ENCODE measurements around the gene TTLL9.
"Not testable (repeated sequence)": the region's sequence is repeated elsewhere in the genome, so short reads cannot be mapped to it uniquely, and the experiment has no call there.

Gene TTLL9

DNA sequence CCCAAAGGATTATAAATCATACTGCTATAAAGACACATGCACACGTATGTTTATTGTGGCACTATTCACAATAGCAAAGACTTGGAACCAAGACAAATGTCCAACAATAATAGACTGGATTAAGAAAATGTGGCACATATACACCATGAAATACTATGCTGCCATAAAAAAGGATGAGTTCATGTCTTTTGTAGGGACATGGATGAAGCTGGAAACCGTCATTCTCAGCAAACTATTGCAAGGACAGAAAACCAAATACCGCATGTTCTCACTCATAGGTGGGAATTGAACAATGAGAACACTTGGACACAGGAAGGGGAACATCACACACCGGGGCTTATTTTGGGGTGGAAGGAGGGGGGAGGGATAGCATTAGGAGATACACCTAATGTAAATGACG, 51.0 kb downstream of the TTLL9 start:
- DNase-seq = not testable (repeated sequence)

DNA sequence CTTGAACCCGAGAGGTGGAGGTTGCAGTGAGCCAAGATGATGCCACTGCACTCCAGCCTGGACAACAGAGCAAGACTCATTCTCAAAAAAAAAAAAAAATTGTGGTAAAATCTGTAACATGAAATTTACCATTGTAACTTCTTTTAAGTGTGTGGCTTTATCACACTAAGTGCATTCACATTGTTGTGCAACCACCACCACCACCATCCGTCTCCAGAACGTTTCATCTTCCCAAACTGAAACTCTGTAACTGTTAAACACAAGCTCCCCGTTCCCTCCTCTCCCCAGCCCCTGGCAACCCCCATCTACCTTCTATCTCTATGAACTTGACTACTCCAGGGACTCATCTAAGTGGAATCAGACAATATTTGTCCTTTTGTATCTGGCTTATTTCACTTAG, 51.7 kb downstream of the TTLL9 start:
- DNase-seq = no peak

DNA sequence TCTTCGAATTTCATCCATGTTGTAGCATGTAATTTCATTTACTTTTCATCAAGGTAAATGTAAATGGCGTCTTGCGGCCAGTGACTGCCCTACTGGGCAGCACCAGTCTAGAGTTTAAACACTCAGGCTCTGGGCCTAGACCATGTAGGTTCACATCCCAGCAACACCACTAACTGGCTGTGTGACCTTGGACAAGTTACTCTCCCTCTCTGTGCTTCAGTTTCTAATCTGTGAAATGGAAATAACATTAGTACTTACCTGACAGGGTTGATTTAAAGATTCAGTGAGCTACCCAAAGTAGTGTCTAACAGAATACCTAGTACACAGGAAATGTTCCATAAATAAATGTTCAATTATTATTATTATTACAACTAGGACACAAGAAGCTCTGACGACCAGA, 52.2 kb downstream of the TTLL9 start:
- no peak for DNase-seq

DNA sequence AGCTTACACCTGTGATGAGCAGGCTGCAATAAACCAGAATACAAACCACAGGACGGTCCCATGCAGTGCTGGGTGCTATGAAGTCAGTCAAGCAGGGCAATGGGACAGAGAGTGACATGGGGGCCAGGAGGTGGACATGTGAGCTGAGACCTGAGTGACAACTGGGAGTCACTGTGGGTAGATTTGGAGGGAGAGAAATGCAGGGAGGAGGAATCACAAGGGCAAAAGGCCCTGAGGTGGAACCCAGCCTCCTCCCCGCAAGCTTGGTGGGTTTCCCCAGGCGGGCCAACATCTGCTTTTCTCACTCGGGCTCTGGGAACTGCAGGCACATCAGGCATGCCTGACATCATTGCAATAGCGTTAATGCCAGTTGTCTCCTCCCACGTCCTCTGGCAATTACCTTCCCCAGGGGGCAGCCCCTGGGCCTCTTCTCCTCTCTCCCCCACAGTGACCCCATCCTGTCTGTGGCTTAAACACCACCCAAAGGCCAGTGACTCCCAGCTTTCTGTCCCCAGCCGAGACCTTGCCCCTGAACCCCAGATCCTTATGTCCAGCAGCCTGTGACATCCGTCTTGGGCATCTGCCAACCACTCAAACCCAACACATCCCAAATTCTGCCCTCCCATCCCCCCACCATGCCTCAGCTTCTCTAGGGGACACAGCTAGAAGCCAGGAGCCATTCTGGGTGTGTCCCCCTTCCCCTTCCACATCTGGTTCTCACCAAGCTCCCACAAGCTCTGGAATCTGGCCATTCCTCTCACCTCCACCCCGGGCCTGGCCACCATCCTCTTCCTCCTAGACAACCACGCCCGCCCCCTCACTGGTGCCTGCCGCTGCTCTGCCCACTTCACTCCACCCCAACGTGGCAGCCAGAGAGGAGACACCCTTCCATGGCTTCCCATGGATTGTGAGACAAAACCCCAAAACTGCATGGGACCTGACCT, 53.2 kb downstream of the TTLL9 start:
- DNase-seq = no peak

DNA sequence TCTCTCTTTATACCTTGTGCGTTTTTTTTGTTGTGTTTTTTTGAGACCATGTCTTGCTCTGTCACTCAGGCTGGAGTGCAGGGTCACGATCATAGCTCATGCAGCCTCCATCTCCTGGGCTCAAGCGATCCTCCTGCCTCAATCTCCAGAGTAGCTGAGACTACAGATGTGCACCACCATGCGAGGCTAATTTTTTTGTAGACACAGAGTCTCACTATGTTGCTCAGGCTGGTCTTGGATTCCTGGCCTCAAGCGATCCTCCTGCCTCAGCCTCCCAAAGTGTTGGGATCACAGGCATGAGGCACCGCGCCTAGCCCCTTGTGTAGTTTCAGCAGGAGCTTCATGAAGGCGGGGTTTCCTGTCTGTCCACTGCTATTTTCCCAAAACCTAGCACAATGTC, 54.1 kb downstream of the TTLL9 start:
- DNase-seq = no peak

DNA sequence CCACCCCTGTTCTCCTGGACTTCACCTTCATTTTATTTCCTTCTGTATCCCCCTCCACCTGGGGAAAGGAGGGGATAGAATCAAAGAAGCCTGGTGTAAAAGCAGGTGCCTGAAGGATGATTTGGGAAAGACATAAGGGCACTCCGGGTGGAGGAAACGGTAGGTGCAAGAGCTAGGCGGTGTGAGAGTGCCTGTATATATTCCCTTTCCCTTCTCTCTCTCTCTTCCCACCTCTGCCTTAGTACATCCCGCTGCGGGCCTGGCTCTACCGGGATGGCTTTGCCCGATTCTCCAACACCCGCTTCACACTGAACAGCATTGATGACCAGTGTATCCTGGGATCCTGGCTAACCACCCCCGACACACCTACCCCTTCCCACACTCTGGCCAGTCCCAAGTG, 55.2 kb downstream of the TTLL9 start:
- no peak for DNase-seq

DNA sequence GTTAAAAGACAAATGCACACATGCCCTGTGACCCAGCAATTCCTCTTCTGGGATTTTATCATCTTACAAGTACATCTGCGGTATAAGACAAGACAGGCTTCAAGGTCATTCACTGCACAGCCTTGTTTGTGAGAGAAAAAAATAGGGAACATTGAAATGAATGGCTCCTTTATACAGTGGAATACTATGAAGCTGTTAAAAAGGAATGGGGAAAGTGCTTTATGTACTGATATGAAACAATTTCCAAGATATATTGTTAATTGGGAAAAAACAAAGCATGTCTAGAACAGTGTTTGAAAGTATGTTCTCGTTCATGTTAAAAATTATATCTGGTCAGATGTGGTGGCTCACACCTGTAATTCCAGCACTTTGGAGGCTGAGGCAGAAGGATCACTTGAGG, 56.1 kb downstream of the TTLL9 start:
- no peak for DNase-seq

DNA sequence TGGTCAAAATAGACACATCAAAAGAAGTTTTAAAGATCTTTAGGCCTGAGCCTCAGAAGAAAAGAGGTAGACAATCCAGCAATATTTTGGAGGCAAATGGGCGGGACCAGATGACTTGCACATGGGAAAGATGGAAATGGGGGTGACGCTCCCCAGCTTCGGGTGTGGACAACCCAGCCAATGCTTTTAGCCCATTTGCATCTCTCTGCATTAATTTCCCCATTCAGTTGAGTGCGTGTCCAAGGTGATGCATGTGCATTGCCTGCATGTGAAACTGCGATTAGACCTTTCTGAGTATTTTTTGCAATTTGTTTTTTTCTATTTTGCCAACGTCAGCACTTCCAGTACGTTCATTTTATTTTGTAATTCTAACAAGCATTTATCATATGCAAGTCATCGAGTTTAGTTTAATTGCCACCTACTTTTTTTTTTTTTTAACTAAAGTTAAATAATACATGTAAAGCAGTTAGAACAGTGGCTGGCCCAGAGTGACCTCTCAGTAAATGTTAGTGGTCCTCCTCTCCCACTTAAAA, 57.3 kb downstream of the TTLL9 start:
- DNase-seq = no peak

DNA sequence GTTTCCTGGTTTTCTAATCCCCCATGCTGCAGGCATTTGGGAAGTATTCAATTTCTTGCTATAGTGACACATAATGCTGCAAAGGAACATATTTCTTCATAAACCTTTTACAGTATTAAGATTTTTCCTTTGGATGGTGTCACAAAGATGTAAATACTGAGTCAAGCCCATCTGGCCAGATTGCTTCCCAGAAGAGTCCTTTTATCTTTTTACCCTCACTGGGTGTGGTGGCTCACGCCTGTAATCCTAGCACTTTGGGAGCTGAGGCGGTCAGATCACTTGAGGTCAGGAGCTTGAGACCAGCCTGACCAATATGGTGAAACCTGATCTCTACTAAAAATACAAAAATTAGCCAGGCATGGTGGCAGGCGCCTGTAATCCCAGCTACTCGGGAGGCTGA, 59.2 kb downstream of the TTLL9 start:
- DNase-seq = not testable (repeated sequence)

DNA sequence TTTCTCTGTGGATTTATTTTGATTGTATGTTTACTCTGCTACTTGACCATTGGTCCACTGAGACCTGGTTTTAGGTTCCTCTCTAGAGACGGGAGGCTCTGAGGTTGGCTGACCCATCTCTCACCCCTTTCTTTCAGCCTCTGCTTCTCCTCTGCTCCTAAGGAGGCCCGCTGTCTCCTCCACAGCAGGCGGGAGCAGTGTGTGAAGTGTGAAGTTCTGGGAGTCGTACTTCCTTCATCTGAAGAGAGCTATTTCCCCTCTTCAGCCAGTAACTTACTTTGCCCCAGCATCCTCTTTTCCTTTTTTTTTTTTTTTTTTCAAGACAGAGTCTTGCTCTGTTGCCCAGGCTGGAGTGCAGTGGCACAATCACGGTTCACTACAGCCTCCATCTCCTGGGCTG, 60.3 kb downstream of the TTLL9 start:
- no peak for DNase-seq

DNA sequence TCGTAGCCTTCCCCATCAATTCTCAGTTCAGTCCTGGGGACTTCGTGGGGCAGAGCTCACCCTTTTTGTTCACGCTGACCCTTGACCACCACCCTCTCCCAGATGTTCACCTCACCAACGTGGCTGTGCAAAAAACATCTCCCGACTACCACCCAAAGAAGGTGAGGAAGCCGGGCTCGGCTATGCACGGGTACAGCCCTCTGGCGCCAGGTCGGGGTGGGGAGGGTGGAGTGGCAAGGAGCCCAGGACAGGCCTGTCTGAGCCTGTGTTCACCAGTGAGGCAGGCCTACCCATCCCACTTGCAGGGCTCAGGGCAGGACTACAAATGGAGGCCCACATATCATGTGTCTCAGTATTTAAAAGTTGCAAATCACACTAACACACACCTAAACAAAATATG, 63.3 kb downstream of the TTLL9 start:
- no peak for DNase-seq

DNA sequence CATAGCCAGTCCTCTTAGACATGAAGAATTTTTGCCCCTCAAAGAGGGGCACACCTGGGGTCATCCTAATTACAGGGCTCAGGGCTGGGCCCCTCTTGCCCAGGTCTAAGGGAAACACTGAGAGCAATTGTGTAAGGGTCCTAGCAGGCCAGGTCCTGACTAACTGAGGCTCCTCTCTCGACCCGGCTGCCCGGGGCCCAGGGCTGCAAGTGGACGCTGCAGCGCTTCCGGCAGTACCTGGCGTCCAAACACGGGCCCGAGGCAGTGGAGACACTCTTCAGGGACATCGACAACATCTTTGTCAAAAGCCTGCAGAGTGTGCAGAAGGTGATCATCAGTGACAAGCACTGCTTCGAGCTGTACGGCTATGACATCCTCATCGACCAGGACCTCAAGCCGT, 64.1 kb downstream of the TTLL9 start:
- no peak for DNase-seq

DNA sequence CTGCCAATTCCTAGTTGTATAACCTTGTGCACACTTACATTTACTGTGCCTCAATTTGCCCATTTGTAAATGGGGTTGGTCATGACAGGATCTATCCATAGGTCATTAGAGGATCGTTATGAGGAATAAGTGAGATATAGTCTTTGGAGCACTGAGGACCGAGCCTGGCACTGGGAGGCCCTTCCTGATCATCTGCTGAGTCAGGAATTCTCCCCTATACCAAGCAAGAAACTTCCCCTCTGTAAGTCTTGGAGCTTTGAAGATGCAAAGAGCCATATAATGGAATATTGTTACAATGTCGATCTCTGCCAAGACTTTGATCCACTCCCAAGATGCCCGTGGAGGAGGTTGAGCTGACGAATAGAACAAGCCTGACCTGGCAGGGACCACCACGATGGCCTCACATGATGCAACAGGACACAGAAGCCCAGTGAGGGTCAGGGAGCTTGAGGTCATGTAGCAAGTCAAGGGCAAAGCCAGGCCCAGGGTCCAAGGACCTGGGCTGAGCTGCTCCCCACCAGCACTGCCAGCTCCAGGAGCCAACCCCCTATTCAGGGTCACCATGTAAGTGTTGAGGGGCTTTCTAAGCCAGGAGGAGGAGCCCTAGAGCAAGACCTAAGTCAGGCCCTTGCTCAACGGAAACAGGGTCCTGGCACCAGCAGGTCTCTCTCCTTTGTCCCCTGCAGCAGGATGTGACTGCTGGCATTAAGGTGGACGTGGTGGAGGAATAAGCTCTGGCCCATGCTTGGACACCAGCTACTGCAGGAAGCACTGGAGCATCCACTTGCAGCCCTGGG, 64.7 kb downstream of the TTLL9 start:
- DNase-seq = no peak

DNA sequence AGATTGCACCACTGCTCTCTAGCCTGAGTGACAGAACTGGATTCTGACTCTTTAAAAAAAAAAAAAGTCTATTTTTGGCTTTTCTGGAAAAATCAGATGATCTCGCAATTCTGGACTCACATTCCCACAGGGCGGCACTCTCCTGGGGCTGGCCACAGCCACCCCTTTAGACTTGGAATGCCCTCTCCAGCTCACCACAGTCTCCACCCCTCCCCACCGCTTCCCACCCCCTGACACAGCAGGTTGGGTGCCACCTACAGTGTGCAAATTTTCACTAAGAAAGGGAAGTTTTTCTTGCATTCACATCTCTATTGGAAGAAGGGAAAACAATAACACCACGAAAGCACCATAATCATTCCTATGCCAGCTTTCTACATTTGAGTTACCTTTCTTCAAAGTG, 66.0 kb downstream of the TTLL9 start:
- no peak for DNase-seq

DNA sequence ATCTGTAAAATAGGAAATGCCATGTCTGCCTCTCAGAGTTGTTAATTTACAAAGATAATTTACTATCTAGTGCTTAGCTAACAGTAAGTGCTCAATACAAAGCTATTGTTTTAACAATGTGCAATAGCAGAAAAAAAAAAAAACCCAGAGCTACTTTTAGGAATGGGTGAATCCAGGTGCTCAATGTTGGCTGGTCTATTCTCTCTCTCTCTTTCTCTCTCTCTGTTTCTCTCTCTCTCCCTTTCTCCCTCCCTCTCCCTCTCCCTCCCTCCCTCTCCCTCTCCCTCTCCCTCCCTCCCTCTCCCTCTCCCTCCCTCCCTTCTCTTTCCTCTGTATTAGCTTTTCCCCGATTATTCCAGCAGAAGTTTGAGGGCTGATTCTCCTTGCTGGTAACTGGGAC, 67.4 kb downstream of the TTLL9 start:
- no peak for DNase-seq

DNA sequence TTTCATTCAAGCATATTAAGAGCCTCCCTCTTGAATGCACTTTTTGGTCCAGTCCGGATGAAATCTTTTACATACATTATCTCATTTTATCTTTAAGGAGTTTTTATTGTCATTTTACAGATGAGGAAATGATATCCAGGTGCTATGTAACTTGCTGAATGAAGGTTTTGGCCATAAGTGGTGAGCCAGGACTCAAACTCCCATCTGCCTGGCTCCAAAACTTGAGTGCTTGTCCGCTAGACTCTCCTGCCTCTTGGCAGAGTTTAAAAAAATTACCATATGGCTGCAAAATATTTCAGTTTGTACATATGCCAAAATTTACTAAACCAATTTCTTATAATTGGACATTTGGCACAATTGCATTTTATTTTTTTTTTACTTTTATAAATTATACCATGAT, 69.2 kb downstream of the TTLL9 start:
- no peak for DNase-seq

DNA sequence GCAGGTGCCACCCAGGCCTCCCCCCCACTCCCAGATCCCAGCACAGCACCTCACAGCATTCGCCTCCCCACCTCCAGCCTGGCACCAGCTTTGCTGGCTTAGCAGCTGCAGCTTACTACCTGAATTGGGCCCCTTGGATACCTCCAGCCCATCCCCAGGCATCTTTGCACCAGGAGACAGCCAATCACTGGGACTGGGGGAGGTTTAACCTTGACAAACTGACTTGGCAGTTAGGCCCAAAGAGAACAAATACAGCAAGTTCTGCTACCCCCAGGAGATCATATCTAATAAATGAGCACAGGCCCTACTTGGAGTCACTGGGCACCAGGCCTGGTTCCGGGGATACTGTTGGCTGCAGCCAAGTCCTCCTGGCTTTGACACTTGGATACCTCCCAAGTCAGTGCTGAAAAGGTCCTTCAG, 72.6 kb downstream of the TTLL9 start:
- no peak for DNase-seq

DNA sequence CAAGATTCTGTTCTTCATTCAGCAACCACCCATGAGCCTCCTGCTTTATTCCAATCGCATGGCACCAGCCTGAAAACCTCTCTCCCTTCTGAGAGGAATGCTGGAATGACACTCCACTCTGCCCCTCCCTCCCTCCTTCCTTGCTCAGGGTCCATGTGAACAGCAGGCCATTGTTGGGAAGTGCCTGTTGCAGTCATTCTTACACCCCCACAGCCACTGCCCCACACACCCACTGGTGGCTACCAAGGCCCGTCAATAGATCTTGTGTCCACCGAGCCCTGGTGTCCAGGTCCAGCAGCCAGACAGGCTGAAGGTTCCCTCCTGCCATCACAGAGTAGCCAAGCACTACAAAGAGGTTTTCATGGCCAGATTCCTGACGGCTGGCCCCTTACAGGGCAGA, 74.9 kb downstream of the TTLL9 start:
- DNase-seq = no peak

DNA sequence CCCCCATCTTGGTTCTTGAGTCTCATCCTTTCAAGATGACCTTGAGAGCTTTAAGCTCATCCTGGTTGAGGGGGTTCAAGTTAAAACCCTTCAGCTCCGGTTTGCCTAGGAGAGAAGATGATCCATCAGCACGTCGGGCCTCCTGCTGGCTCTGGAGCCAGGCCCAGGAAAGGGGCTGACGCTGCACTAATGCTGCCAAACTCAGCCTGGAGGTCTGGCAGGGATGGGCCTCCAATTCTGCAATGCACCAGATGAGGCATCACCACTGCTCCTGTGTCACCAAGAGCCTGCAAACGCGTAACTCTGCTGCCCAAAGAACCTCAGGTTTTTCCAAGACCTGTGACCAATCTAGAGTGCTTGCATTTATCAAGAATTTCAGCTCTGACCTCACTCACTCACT, 75.4 kb downstream of the TTLL9 start:
- DNase-seq = no peak

DNA sequence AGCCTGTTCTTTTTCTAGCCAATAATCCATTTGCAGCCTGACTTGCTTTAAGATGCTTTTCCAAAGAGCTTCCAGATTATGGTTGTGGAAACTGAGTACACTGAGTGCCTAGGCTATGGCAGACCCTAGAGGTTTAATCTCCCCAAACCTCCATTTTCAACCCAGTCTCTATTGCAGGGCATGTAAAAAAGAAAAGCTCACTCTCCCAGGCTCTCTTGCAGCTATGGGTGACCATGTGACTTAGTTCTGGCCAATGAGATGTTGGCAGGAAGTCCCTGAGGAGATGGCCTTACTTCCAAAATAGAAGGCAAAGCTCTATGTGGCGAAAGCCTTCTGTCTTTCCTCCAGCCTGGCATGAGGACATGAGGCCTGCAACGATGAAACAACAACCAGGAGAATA, 77.6 kb downstream of the TTLL9 start:
- no peak for DNase-seq

DNA sequence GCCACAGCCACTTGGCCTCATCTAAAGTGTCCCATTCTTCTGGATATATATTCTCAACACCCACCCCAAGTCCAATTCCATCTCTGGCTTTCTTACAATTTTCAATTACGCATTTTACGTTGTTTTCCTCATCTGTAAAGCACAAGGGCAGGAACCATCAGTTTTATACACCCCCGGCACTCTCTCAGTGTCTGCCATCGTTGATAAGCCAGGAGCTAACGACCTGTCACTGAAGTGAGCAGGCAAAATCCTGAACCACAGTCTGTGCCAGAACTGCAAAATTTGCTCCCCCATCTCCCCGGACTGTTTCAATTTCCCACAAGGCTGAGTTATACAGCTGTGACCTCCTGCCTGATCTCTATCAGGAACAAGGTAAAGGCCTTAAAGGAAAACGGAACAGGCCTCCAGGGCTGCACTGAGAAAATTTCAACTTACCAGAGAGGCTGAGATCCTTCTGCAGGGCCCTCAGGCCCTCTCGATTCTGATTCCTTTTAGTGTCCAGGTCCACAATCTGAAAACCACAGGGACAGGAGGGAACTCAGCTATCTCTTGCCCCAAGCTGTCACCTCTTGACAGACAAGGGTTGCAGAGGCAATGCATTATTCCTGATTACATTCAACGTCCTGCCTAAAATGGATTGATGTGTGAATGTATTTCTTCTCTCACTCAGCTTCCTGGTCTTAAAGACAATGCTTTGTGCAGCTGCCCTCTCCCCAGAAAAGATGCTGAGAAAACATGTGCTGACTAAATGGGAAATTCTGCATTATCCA, 79.6 kb downstream of the TTLL9 start:
- no peak for DNase-seq

DNA sequence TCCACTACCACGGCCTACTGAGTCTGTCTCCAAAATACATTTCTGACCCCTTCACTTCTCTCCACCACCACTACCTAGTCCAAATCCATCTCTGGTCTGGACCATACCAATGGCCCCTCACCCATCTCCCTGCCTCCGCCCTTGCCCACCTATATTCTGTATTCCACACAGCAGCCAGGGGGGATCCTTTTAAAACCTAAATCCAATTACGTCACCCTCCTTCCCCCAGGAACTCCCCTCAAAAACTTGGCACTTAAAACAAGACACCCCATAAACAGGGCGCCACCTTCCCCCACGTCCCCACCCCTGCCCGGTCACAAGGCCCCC, 80.7 kb downstream of the TTLL9 start:
- DNase-seq = no peak

Measured in stimulated activated CD4-positive, alpha-beta T cell treated with anti-CD3 and anti-CD28 coated beads, Interleukin-4, amount 100 ng/mL, for 1 hour (primary cell).